Amygdala (tissue), 56 donors: ENCODE data around the gene NCR3LG1.

Source experiments
- DNase-seq, 56 donors: peaks; one replicate each; lab custom pipeline; 2025; lab: John Stamatoyannopoulos, UW

NCR3LG1 gene

DNA sequence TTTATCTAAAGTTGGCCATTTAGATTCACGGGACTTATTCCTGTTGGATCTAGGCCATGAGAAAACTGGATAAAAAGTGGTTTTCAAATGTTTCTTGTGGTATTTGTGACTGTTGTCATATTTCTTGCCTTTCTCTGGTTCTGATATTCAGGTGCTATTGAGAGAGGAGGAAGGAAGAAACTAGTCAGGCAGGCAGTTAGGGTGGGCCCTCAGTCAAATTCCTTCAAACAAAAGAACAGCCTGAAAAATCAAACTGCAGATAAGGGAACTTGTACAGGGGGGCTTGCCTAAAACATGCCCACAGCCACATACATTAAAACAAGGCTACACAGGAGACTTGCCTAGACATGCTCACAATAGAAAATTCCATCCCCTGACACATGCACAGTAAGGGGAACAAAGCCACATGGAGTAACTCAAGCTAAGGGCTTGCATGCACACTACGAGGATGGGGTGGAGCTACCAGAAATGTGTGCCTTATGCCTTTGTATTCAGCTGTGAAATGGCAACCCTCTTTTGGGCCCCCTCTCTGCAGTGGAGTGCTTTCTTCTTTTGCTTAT, 18.2 kb downstream of the NCR3LG1 start:
- no peak for DNase-seq

DNA sequence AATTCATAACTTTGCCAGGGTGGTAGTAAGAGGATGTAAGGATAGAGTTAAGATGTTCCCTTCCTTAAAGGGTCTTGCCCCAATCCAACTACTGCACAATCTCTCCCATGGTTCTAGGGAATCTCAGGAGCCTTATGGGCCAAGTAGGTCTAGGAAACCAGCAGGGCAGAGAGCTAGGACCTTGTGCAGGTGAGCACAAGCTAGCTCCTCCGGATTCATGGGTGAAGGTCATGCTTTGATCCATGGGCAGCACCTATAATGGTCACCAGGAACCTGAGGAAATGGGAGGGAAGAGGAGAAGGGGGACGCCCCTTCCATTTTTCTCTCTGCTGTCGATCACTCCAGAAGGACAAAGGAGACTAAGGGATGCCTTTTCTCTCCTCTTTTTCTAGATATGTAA, 20.0 kb downstream of the NCR3LG1 start:
- DNase-seq, result no peak

- DNase-seq, result no peak
Observed at GRCh38 chr11:17375547-17375946, 23.9 kb downstream of the NCR3LG1 start.

DNA sequence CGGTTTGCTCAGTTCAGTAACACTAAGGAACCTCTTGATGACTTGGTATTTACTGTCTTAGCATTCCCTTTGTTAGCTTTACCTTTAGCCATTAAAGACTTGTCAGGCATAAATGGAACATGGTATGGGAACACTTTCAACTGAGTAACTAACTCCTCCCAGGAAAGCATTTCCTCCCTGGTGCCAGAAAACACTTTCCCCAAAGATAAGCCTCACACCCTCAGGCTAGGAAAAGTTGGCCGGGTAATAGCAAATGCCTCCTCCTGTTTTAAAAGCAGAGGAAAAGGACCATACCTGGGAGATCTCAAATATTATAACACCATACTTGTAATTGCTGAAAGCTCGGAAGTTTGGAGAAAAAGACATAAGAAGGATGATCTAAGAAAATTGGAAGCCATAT, 24.9 kb downstream of the NCR3LG1 start:
- no peak for DNase-seq

- no peak for DNase-seq
Observed at GRCh38 chr11:17378655-17379054, 27.1 kb downstream of the NCR3LG1 start.

GRCh38 chr11:17379383-17380180, 28.0 kb downstream of the NCR3LG1 start:
- no peak for DNase-seq

GRCh38 chr11:17381156-17381555, 29.6 kb downstream of the NCR3LG1 start:
- DNase-seq, result no peak

GRCh38 chr11:17382046-17382728, 30.6 kb downstream of the NCR3LG1 start:
- DNase-seq, result no peak

- DNase-seq, result no peak
Observed at GRCh38 chr11:17383461-17383860, 31.9 kb downstream of the NCR3LG1 start.

DNA sequence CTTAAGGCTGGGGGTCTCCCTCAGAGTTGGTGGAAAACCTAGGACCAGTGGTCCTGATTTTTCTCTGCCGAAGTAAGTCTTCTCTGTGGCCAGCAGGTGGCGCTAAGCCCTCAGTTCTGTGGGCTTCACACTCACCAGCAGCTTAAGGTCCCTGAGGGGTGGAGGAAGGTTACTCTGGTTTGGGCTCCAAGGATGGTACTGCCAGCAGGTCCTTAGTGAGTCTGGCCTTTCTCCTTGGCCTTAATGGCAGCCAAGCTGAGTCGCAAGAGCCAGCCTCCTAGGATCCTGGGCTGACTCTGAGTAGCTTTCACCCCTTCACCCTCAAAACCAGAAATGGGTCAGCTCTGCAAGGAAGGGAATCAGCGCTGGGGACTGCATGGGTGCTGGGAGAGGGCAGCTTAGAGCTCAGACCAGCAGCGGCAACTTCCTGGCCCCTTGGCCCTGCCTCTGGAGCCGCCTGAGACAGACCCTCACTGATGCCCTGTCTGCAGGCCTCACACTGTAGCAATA, 32.5 kb downstream of the NCR3LG1 start:
- peak in 52 of 56 donors; percentile 19 to 90 (median 57) for DNase-seq

DNA sequence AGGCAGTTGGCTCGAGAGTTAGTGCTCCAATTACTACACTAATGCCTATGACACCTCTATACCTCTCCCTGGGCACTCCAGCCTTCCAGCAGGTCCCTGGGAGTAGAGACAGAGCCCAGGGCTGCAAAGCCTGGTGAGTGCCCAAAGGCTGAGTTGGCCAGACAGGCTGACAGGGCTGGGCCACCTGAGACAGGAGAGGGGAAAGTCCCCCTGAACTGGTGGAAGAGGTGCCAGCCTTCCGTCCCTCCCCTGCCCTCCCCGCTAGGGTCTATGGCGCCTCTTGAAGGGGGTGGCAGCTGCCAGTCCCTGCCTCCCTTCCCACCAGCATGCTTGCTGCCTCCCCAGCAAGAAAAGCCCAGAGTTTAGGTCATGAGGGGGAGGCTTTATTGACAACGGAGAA, 33.9 kb downstream of the NCR3LG1 start:
- no peak for DNase-seq

- DNase-seq, result no peak
Observed at GRCh38 chr11:17385926-17386325, 34.3 kb downstream of the NCR3LG1 start.

GRCh38 chr11:17386331-17387084, 34.9 kb downstream of the NCR3LG1 start:
- DNase-seq, result peak in 27 of 56 donors; percentile 7 to 47 (median 23)

DNA sequence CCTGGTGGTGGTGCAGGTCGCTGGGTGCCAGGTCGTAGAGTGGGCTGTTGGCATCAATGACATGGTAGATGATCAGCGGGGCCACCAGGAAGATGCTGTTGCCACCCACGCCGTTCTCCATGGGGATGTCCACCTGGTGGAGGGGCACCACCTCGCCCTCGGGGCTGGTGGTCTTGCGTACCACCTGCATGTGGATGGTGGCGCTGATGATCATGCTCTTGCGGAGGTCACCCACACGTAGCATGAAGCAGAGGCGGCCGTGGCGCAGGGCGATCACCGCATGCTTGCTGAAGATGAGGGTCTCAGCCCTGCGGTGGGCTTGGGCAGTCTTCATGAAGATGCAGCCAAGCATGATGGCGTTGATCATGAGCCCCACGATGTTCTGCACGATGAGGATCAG, 35.7 kb downstream of the NCR3LG1 start:
- DNase-seq, result no peak

DNA sequence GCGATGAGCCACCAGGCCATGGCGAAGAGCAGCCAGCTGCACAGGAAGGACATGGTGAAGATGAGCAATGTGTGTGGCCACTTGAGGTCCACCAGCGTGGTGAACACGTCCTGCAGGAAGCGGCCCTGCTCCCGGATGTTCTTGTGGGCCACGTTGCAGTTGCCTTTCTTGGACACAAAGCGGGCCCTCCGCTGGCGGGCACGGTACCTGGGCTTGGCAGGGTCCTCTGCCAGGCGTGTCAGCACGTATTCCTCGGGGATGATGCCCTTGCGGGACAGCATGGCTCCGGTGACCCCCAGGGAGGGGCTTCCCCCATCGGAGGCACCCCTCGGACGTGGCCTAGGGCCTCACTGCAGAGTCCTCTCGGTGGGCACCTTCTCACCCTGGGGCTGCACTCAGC, 36.2 kb downstream of the NCR3LG1 start:
- no peak for DNase-seq

DNA sequence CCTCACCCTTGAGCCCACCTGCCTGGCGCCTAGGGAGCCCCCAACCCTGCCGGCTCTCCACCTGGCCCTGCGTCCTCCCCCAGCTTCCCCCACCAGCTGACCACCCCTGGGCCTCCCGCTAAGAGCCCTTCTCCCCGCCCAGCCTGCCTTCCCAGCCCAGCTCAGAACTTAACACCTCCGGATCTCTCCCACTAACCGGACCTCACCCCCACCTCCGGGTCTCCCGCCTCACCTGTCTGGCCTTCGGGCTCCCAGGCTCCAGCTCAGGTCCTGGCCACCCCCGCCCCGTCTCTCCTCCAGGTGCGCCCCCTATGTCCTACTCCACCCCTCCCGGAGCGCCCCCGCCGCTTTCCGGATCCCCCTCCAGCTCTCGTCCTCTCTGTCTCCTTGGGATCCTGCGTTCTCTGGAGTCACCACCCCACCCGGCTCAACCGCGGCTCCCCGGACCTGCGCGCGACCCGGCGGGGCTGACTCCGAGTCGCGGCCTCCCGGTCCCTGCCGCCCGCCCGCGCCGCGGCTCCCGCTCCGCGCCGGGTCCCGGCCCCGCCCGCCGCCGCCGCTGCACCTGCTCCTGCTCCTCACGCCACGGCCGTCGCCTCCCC, 37.1 kb downstream of the NCR3LG1 start, which contains the start of gene KCNJ11:
Gene KCNJ11 (minus strand): TSS at position 51 of the 602 bp plus-strand sequence. CDS start 568 bp downstream, outside the sequence.
- DNase-seq, result peak in 6 of 56 donors; percentile 13 to 64 (median 40)

DNA sequence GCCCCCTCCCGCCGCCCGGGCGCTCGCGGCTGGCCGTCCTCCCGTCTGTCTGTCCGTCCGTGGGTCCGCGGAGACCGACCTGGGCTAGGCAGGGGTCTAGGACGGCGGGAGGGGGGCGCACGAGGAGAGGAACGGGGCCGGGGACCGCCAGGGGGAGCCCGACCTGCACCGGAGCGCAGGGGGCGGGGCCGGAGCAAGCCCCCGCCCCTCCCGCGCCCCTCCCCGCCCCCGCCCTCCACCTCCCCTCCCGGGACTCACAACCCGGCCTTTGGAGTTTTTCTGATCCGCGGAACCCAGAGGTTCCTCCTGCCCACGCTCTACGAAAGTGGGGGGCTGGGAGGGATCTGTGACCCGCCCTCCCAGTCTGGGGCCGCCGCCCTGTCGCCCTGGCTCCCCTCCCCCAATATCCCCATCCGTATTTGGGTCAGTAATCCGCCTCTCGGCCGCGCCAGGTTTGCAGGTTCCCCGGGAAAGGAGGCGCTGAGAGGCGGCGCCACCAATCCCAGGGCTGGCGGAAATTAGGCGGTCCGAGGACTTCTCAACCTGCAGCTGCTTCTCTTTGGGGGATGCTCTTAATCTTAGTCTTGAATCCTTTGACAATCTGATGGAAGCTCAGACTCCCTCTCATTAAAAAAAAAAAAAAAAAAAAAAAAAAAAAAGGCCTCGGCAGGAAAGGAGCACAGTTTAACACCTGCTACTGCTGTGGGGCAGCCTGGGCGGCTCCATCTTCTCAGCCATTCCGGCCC, 37.8 kb downstream of the NCR3LG1 start:
- peak in 41 of 56 donors; percentile 6 to 77 (median 46) for DNase-seq

GRCh38 chr11:17389957-17390649, 38.5 kb downstream of the NCR3LG1 start:
- DNase-seq, result no peak
